Measurements from ENCODE around the gene ALPK1.
"Not testable (repeated sequence)": the region's sequence is repeated elsewhere in the genome, so short reads cannot be mapped to it uniquely, and the experiment has no call there.

ALPK1 gene

DNA sequence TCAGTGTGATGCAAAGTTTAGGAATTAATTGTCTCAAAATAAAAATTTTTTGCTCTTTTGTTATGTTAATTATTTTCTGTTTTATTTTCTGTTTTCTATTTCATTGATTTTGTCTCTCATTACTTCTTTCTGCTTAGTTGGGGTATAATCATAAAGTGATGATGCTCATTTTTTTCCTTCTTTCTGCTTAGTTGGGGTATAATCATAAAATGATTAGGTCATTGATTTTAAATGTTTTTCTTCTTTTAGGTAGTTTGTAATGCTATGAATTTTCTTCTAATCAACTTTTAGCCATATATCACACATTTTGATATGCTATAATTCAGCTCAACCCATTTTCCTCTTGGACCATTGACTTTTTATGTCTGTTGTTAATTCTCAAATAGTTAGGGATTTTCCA lies 175.1 kb downstream of the ALPK1 start:
- Histone ChIP-seq H3K4me1 (no peaks in the 10 kb centered on the region), H3K9me3 (ENCODE audit: control insufficient read depth, low read length) (no peaks in the 10 kb centered on the region), H3K4me3 (ENCODE audit: low read depth, low read length) (no peak overlapping the region), H3K27ac (no peak overlapping the region), H2AFZ (no peak overlapping the region), H3K9ac (no peak overlapping the region), H3K4me2 (ENCODE audit: low read length) (no peak overlapping the region), H3K27me3 (ENCODE audit: control insufficient read depth, insufficient read depth, low read length) (no peaks in the 10 kb centered on the region), H3K36me3 (ENCODE audit: control insufficient read depth, insufficient read depth, low read length) (no peaks in the 10 kb centered on the region), H3K79me2 (no peaks in the 10 kb centered on the region)
- TF ChIP-seq, protein P1, sequence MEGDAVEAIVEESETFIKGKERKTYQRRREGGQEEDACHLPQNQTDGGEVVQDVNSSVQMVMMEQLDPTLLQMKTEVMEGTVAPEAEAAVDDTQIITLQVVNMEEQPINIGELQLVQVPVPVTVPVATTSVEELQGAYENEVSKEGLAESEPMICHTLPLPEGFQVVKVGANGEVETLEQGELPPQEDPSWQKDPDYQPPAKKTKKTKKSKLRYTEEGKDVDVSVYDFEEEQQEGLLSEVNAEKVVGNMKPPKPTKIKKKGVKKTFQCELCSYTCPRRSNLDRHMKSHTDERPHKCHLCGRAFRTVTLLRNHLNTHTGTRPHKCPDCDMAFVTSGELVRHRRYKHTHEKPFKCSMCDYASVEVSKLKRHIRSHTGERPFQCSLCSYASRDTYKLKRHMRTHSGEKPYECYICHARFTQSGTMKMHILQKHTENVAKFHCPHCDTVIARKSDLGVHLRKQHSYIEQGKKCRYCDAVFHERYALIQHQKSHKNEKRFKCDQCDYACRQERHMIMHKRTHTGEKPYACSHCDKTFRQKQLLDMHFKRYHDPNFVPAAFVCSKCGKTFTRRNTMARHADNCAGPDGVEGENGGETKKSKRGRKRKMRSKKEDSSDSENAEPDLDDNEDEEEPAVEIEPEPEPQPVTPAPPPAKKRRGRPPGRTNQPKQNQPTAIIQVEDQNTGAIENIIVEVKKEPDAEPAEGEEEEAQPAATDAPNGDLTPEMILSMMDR (IDR thresholded peaks at IDR 0.05), result no peak

DNA sequence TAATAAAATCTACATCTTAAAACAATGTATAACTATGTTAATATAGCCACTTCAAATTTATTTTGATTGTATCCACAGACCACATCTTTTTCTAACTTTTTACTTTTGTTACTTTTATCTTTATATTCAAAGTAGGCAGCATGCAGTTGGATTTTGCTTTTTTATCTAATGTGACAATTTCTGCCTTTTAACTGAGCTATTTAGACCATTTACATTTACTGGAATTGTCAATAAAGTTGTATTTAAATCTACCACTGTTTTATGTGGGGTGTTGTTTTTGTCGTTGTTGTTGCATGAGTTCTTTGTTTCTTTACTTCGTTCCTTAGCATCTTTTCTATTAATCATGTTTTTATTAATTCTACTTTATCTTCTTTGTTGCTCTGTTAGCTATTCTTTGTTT lies 176.8 kb downstream of the ALPK1 start:
- no peaks in the 10 kb centered on the region for H3K9me3 ChIP-seq (ENCODE audit: control insufficient read depth, low read length)
- no peak overlapping the region for H3K4me3 ChIP-seq (ENCODE audit: low read depth, low read length)
- H3K4me1 ChIP-seq, result no peaks in the 10 kb centered on the region
- no peak overlapping the region for H2AFZ ChIP-seq
- TF ChIP-seq, protein P1 (IDR thresholded peaks at IDR 0.05), result no peak
- H3K36me3 ChIP-seq (ENCODE audit: control insufficient read depth, insufficient read depth, low read length), result no peaks in the 10 kb centered on the region
- H3K27ac ChIP-seq, result no peak overlapping the region
- no peaks in the 10 kb centered on the region for H3K79me2 ChIP-seq
- no peak overlapping the region for H3K9ac ChIP-seq
- no peak overlapping the region for H3K4me2 ChIP-seq (ENCODE audit: low read length)
- no peaks in the 10 kb centered on the region for H3K27me3 ChIP-seq (ENCODE audit: control insufficient read depth, insufficient read depth, low read length)

DNA sequence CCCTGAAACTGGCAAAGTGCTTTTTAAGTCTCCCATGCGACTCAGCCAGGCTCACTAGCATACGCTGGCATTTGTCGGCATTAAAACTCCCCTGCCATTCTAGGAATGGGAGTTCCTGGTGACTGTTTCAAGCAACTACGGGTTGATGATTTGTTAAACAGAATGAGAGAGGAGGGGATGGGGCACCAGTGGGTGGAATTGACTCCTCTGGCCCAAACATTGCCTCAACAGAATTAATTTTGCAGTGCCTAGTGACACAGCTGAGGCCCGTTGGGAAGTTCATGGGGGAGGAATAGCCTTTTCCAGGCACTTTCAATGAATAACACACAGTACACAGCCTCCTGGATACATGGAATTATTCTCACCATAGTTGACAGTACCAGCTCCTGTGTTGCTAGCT lies 188.8 kb downstream of the ALPK1 start:
- H3K36me3 ChIP-seq (ENCODE audit: control insufficient read depth, insufficient read depth, low read length), result no peaks in the 10 kb centered on the region
- H3K79me2 ChIP-seq, result no peaks in the 10 kb centered on the region
- no peaks in the 10 kb centered on the region for H3K27me3 ChIP-seq (ENCODE audit: control insufficient read depth, insufficient read depth, low read length)
- H3K9me3 ChIP-seq (ENCODE audit: control insufficient read depth, low read length), result no peaks in the 10 kb centered on the region
- no peak overlapping the region for H3K27ac ChIP-seq
- H3K4me1 ChIP-seq, result no peaks in the 10 kb centered on the region
- no peak overlapping the region for H3K4me3 ChIP-seq (ENCODE audit: low read depth, low read length)
- H3K4me2 ChIP-seq (ENCODE audit: low read length), result no peak overlapping the region
- TF ChIP-seq, protein P1 (IDR thresholded peaks at IDR 0.05), result no peak
- H3K9ac ChIP-seq, result no peak overlapping the region
- no peak overlapping the region for H2AFZ ChIP-seq

DNA sequence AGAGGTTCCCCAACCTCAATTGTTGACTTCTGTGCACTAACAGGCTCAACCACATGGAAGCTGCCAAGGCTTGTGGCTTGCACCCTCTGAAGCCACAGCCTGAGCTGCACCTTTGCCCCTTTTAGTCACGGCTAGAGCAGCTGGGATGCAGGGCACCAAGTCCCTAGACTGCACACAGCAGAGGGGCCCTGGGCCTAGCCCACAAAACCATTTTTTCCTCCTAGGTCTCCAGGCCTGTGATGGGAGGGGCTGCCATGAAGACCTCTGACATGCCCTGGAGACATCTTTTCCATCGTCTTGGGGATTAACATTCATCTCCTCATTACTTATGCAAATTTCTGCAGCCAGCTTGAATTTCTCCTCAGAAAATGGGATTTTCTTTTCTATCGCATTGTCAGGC lies 193.6 kb downstream of the ALPK1 start:
- H3K4me2 ChIP-seq (ENCODE audit: low read length); H3K4me3 ChIP-seq (ENCODE audit: low read depth, low read length); H3K9me3 ChIP-seq (ENCODE audit: control insufficient read depth, low read length); H3K36me3 ChIP-seq (ENCODE audit: control insufficient read depth, insufficient read depth, low read length); H3K27ac ChIP-seq; H3K27me3 ChIP-seq (ENCODE audit: control insufficient read depth, insufficient read depth, low read length); H3K9ac ChIP-seq; H3K79me2 ChIP-seq; H3K4me1 ChIP-seq; H2AFZ ChIP-seq: not testable (repeated sequence)

All from parathyroid adenoma (tissue), 2 donors.